ENCODE results near the gene FKBP14.

DNA sequence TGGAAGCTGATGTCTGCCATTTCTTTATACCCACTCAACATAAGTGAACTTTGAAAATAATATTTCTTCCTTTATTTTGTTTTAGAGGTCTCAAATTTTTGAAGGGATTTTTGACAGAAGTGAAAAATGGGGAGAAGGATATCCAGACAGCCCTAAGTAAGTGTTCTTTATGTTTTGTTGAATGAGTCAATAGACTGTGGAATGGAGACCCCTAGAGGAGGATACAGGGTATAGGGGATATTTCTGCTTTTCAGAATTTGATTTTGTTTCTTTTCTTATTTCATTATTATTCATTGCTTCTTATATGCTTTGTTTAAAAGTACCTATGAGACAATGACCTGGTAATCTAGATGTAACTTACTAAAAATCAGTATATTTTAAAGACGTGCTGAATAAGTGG lies 36.1 kb upstream of the FKBP14 start:
- no peak for TF ChIP-seq POLR2A (IDR thresholded peaks at IDR 0.05)
- TF ChIP-seq, protein P1, sequence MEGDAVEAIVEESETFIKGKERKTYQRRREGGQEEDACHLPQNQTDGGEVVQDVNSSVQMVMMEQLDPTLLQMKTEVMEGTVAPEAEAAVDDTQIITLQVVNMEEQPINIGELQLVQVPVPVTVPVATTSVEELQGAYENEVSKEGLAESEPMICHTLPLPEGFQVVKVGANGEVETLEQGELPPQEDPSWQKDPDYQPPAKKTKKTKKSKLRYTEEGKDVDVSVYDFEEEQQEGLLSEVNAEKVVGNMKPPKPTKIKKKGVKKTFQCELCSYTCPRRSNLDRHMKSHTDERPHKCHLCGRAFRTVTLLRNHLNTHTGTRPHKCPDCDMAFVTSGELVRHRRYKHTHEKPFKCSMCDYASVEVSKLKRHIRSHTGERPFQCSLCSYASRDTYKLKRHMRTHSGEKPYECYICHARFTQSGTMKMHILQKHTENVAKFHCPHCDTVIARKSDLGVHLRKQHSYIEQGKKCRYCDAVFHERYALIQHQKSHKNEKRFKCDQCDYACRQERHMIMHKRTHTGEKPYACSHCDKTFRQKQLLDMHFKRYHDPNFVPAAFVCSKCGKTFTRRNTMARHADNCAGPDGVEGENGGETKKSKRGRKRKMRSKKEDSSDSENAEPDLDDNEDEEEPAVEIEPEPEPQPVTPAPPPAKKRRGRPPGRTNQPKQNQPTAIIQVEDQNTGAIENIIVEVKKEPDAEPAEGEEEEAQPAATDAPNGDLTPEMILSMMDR (IDR thresholded peaks at IDR 0.05 in 4 of 5, conservative IDR thresholded peaks at IDR 0.05 in 1 of 5) = peak in 2 of 5 experiments; percentile 28 to 49
